GM18867 (cell line): ENCODE results near the gene RMND5B.

Source experiments
- ATAC-seq: cut with Tn5 transposase; IDR thresholded peaks from one replicate; pipeline ENCODE4 v1.9.1; 2021; ENCODE audit warnings: mild to moderate bottlenecking, moderate library complexity; ENCODE audit not compliant: unreplicated experiment

The RMND5B gene

GRCh38 chr5:178199581-178200434, 69.0 kb downstream of the RMND5B start:
- no peak for ATAC-seq
